Activated T-cell treated with anti-CD3 and anti-CD28 coated beads, Interleukin-2, amount 50 U/mL, for 72 hours (primary cell): ENCODE data around the gene AGAP1. TPM values are rescaled to one million over a fixed set of nuclear protein-coding genes. Genes with fewer than 3 reads are reported as not detected.

ENCODE experiments used
- ATAC-seq, 2 donors: fragments of 150-1000 bp; cut with Tn5 transposase; replicated peaks in 1 of 2; 2 replicates each; pipeline ENCODE4 v1.10.0; 2021; ENCODE audit warnings: moderate library complexity in 2 of 2, mild to moderate bottlenecking in 1 of 2
- DNase-seq, 2 donors: peaks; one replicate each; pipeline ENCODE4 v3.0.0; 2021 to 2022; ENCODE audit warnings: mixed read lengths in 1 of 2
- H3K27ac Mint-ChIP-seq: one replicate; pipeline ENCODE4 v1.8.0; 2022; ENCODE audit warnings: mild to moderate bottlenecking, moderate library complexity, mixed read lengths
- H3K27me3 Mint-ChIP-seq: one replicate; pipeline ENCODE4 v1.8.0; 2022; ENCODE audit warnings: low read depth, mixed read lengths
- H3K36me3 Mint-ChIP-seq, 2 donors: one replicate each; pipeline ENCODE4 v1.8.0; 2022; ENCODE audit warnings: mixed read lengths in 2 of 2, mild to moderate bottlenecking in 1 of 2; ENCODE audit not compliant: insufficient read depth in 2 of 2
- H3K4me1 Mint-ChIP-seq: one replicate; pipeline ENCODE4 v1.8.0; 2022; ENCODE audit warnings: low read depth, mixed read lengths
- H3K4me3 Mint-ChIP-seq, 2 donors: one replicate each; pipeline ENCODE4 v1.8.0; 2022; ENCODE audit warnings: mild to moderate bottlenecking in 2 of 2, mixed read lengths in 2 of 2, moderate library complexity in 2 of 2
- H3K9me3 Mint-ChIP-seq, 2 donors: one replicate each; pipeline ENCODE4 v1.8.0; 2022; ENCODE audit warnings: mixed read lengths in 2 of 2
- total RNA-seq, 2 donors: library from RNA; stranded (reverse); gene quantifications; one replicate each; pipeline ENCODE4 v1.2.3, GENCODE V29; 2022

The AGAP1 gene
- total RNA-seq, 2 donors from 2014 or later = 0.74 to 2.9 TPM

- peaks cover 9% of the 10 kb centered on the region for H3K27me3 Mint-ChIP-seq
- no peak overlapping the region for H3K27ac Mint-ChIP-seq
- H3K36me3 Mint-ChIP-seq = no peaks in the 10 kb centered on the region
- no peaks in the 10 kb centered on the region for H3K4me1 Mint-ChIP-seq
- H3K4me3 Mint-ChIP-seq = no peak overlapping the region
- no peak for ATAC-seq
- no peaks in the 10 kb centered on the region for H3K9me3 Mint-ChIP-seq
- DNase-seq = no peak
Observed at GRCh38 chr2:235698491-235698890, 204.6 kb downstream of the AGAP1 start.

DNA sequence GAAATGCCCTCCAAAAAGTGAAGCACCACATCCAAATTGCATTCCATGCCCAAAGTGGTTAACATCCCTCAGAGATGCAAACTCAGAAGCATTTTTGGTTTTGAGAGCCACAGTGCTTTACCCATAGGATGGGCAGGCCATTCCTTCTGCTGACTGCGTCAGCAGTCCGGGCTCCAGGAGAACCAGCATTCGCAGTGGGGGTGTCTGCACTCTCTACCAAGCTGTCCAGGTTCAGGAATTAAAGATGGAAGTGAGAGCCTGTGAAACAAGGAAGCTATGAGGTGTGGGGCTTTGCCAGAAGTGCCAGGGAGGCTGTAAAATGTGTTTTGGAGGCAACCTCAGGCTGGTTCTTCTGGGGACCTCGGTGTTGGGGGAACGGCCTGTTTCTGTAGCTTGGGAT lies 205.7 kb downstream of the AGAP1 start:
- H3K4me3 Mint-ChIP-seq = no peak overlapping the region
- no peaks in the 10 kb centered on the region for H3K4me1 Mint-ChIP-seq
- no peaks in the 10 kb centered on the region for H3K9me3 Mint-ChIP-seq
- H3K27me3 Mint-ChIP-seq = peaks cover 9% of the 10 kb centered on the region
- H3K27ac Mint-ChIP-seq = no peak overlapping the region
- DNase-seq (no peak), ATAC-seq (no peak)
- H3K36me3 Mint-ChIP-seq = no peaks in the 10 kb centered on the region

- Mint-ChIP-seq H3K4me1 (no peaks in the 10 kb centered on the region), H3K36me3 (no peaks in the 10 kb centered on the region), H3K9me3 (no peaks in the 10 kb centered on the region), H3K27me3 (peaks cover 9% of the 10 kb centered on the region), H3K27ac (no peak overlapping the region), H3K4me3 (no peak overlapping the region)
- DNase-seq (no peak), ATAC-seq (no peak)
Observed at GRCh38 chr2:235701206-235701981, 207.6 kb downstream of the AGAP1 start.

- Mint-ChIP-seq H3K27me3 (peaks cover 9% of the 10 kb centered on the region), H3K27ac (no peak overlapping the region), H3K4me1 (no peaks in the 10 kb centered on the region), H3K9me3 (no peaks in the 10 kb centered on the region), H3K36me3 (no peaks in the 10 kb centered on the region), H3K4me3 (no peak overlapping the region)
- no peak for DNase-seq
- no peak for ATAC-seq
Observed at GRCh38 chr2:235702186-235702585, 208.3 kb downstream of the AGAP1 start.

DNA sequence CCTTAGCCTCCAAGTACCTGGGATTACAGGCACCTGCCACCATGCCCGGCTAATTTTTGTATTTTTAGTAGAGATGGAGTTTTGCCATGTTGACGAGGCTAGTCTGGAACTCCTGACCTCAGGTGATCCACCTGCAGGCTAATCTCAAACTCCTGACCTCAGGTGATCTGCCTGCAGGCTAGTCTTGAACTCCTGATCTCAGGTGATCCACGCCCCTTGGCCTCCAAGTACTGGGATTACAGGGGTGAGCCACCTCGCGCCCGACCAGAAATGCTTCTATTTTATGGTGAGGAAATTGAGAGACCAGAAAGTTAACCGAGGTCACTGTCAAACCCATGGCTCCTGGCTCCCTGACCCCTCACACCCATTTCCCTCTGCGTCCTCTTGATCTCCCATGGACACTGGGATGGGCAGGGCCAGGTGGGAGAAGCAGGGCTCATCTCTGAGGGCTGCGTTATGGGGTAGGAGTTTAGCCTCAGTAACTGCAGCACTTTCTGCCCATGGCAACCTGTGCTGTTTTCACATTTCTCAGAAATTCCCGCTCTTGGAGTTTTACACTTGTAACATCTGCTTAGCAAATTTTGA lies 210.0 kb downstream of the AGAP1 start:
- H3K4me1 Mint-ChIP-seq = no peaks in the 10 kb centered on the region
- ATAC-seq = no peak
- peaks cover 9% of the 10 kb centered on the region for H3K27me3 Mint-ChIP-seq
- H3K9me3 Mint-ChIP-seq = no peaks in the 10 kb centered on the region
- DNase-seq = no peak
- H3K4me3 Mint-ChIP-seq = no peak overlapping the region
- H3K27ac Mint-ChIP-seq = no peak overlapping the region
- no peaks in the 10 kb centered on the region for H3K36me3 Mint-ChIP-seq

DNA sequence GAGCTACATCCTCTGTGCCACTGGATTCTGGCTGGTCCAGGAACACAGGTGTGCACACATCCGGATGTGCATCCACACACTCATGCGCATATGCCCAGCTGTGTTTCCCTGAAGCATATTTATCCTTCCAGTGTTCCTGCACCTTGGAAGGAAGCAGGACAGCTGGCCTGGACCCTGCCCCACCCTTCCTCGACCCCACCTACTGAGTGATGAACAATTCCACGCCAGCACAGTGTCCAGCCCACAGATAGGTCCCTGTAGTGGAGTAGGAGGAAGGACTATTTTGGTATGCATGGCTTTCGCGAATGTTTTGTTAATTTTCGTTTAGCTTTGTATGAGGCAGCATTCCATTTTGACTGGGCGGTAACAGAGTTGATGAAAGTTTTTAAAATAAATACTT lies 211.5 kb downstream of the AGAP1 start:
- H3K36me3 Mint-ChIP-seq = no peaks in the 10 kb centered on the region
- ATAC-seq (no peak), DNase-seq (no peak)
- H3K4me3 Mint-ChIP-seq = no peak overlapping the region
- H3K9me3 Mint-ChIP-seq = no peaks in the 10 kb centered on the region
- H3K4me1 Mint-ChIP-seq = no peaks in the 10 kb centered on the region
- peaks cover 9% of the 10 kb centered on the region for H3K27me3 Mint-ChIP-seq
- no peak overlapping the region for H3K27ac Mint-ChIP-seq

DNA sequence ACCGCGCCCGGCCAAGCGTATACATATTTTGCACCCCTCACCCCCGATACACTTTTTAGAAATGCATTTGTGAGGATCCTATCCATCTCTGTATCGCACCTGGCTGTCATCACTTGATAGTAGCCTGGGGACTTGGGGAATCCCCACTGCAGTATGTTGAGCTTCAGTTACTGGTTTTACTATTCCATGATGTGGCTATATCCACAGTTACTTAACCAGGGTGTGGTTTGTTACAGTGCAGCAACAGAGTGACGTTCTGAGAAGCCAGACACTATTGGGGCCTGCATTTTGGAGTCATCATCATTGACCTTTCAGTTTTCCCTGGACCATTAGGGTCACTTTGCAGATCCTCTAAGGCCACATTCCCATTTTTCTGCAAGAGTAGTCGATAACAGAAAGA lies 212.7 kb downstream of the AGAP1 start:
- Mint-ChIP-seq H3K27me3 (peaks cover 9% of the 10 kb centered on the region), H3K27ac (no peak overlapping the region), H3K36me3 (no peaks in the 10 kb centered on the region), H3K9me3 (no peaks in the 10 kb centered on the region), H3K4me1 (no peaks in the 10 kb centered on the region), H3K4me3 (no peak overlapping the region)
- ATAC-seq (no peak), DNase-seq (no peak)

GRCh38 chr2:235707411-235708096 lies 213.7 kb downstream of the AGAP1 start:
- Mint-ChIP-seq H3K27ac (no peak overlapping the region), H3K4me1 (no peaks in the 10 kb centered on the region), H3K27me3 (no peaks in the 10 kb centered on the region)

GRCh38 chr2:235709124-235709813 lies 215.4 kb downstream of the AGAP1 start:
- ATAC-seq = no peak
- H3K4me1 Mint-ChIP-seq = no peaks in the 10 kb centered on the region
- H3K36me3 Mint-ChIP-seq = no peaks in the 10 kb centered on the region
- no peaks in the 10 kb centered on the region for H3K27me3 Mint-ChIP-seq
- DNase-seq = no peak
- no peak overlapping the region for H3K4me3 Mint-ChIP-seq
- H3K27ac Mint-ChIP-seq = no peak overlapping the region
- no peaks in the 10 kb centered on the region for H3K9me3 Mint-ChIP-seq

More at GRCh38 chr2:235707411-235708096, 213.7 kb downstream of the AGAP1 start:
- ATAC-seq (no peak), DNase-seq (no peak)
- no peaks in the 10 kb centered on the region for H3K9me3 Mint-ChIP-seq
- H3K36me3 Mint-ChIP-seq = no peaks in the 10 kb centered on the region
- no peak overlapping the region for H3K4me3 Mint-ChIP-seq

DNA sequence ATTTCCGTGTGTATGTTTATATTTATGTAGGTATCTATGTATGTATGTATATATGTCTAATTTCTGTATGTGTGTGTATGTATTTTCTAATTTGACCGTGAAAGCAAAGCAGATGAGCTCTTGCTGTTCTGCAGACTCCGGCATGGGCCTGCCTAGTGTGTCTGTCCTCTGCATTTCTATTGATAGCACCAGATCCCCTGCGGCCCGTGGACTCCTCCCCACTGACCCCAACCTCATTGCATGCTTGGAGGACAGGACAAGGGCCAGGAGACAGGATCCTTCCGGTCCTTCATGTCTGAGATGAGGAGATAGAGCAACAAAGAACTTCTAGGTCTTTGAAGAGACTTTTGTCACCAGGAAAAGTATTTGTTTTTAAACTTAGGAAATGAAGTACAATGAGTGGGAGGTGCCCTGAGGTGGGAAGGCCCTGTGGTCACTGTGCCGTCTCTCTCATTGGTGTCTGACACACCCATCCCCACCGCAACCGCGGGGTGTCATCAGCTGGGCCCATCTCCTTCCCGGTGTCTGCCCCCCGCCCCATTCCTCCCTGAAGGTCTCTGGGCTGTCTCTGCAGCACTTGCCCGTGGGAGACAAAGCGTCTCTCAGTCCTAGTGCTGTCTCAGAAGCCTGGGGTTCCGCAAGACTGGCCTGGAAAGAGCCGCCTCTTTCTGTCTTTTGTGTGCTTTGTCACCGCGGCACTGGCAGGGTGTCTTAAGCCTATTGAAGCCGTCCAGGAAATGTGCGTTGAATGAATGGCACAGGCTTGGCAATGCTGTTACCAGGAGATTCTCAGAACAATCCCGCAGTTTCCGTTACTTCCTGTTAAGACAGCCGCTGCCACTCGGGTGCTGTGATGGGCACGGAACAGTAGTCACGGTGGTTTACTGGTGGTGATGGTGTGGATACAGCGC lies 216.4 kb downstream of the AGAP1 start:
- Mint-ChIP-seq H3K27ac (no peak overlapping the region), H3K36me3 (no peaks in the 10 kb centered on the region), H3K27me3 (no peaks in the 10 kb centered on the region), H3K4me3 (no peak overlapping the region), H3K4me1 (no peaks in the 10 kb centered on the region), H3K9me3 (no peaks in the 10 kb centered on the region)
- DNase-seq (no peak), ATAC-seq (no peak)

DNA sequence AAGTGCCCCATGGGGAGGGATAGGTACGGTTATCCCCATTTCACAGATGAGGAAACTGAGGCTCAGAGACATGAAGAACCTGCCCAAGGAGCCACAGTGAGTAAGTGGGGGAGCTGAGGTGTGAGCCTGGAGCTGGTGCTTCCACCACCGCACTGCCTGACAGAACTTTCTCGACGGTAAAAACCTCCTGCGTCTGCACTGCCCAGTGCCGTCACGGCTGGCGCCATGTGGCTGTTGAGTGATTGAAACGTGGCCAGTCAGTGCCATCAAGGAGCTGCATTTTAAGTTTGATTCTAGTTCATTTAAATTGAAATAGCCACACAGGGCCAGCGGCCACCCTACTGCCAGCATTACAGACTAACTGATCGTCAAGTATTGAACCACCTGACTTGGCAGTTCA lies 217.1 kb downstream of the AGAP1 start:
- ATAC-seq = no peak
- no peaks in the 10 kb centered on the region for H3K9me3 Mint-ChIP-seq

GRCh38 chr2:235711527-235711926 lies 217.7 kb downstream of the AGAP1 start:
- Mint-ChIP-seq H3K4me3 (no peak overlapping the region), H3K4me1 (no peaks in the 10 kb centered on the region), H3K36me3 (no peaks in the 10 kb centered on the region), H3K9me3 (no peaks in the 10 kb centered on the region), H3K27me3 (peaks cover 10% of the 10 kb centered on the region), H3K27ac (no peak overlapping the region)
- DNase-seq (no peak), ATAC-seq (no peak)

More for the DNA sequence above, 217.1 kb downstream of the AGAP1 start:
- Mint-ChIP-seq H3K4me1 (no peaks in the 10 kb centered on the region), H3K27me3 (peaks cover 5% of the 10 kb centered on the region), H3K4me3 (no peak overlapping the region), H3K36me3 (no peaks in the 10 kb centered on the region), H3K27ac (no peak overlapping the region)
- DNase-seq = no peak
